ENCODE results near the gene IDH2.

- TF ChIP-seq CTCF (IDR thresholded peaks at IDR 0.05; ENCODE audit: low read depth, low read length) (no peak), MYC (IDR thresholded peaks at IDR 0.05; ENCODE audit: low read depth, low read length) (no peak), MAX (IDR thresholded peaks at IDR 0.05; ENCODE audit: low read depth, low read length) (peak; percentile 9; the same call in 1 of the 2 replicates), POLR2A (IDR thresholded peaks at IDR 0.05; ENCODE audit: extremely low read depth, insufficient read length) (no peak)
Measured at GRCh38 chr15:90058775-90059174, 43.5 kb downstream of the IDH2 start.

All from NB4 (cell line).